Measurements from ENCODE around the gene POLR1D.

GRCh38 chr13:27638521-27638920 is 16.8 kb downstream of the POLR1D start:
- TF ChIP-seq CTCF (IDR thresholded peaks at IDR 0.05; ENCODE audit: low read depth, low read length): no peak
- no peak for TF ChIP-seq POLR2A (IDR thresholded peaks at IDR 0.05; ENCODE audit: extremely low read depth, insufficient read length)
- TF ChIP-seq MAX (IDR thresholded peaks at IDR 0.05; ENCODE audit: low read depth, low read length): no peak

Data from NB4 (cell line).